Activated B cell treated with CpG ODN at 0.5 μM for 24 hours (primary cell): ENCODE data around the gene HOXD9. TPM values are rescaled to one million over a fixed set of nuclear protein-coding genes. Genes with fewer than 3 reads are reported as not detected.

Experiments used
- ATAC-seq: fragments of 200-7000 bp; cut with Tn5 transposase; one replicate; pipeline ENCODE4 v1.10.0; 2021; ENCODE audit warnings: low read depth, mild to moderate bottlenecking, moderate library complexity
- CTCF ChIA-PET: fragments of 350-600 bp; sonication (Branson Sonifier 250); formaldehyde crosslinking; loops from one replicate; lab custom pipeline; 2021; ENCODE audit warnings: antibody characterized with exemption; lab: Charles Lee
- POLR2A ChIA-PET: fragments of 350-600 bp; sonication (Branson Sonifier 250); formaldehyde crosslinking; loops from one replicate; lab custom pipeline; 2021; ENCODE audit warnings: antibody characterized with exemption; lab: Charles Lee
- DNase-seq: peaks from one replicate; pipeline ENCODE4 v3.0.0; 2022
- H3K27ac Mint-ChIP-seq: one replicate; pipeline ENCODE4 v1.8.0; 2020; ENCODE audit warnings: mixed read lengths
- H3K27me3 Mint-ChIP-seq: one replicate; pipeline ENCODE4 v1.8.0; 2021; ENCODE audit warnings: mixed read lengths
- H3K36me3 Mint-ChIP-seq: one replicate; pipeline ENCODE4 v1.8.0; 2021; ENCODE audit warnings: low read depth, mixed read lengths
- H3K4me1 Mint-ChIP-seq: one replicate; pipeline ENCODE4 v1.8.0; 2021; ENCODE audit warnings: mixed read lengths
- H3K4me3 Mint-ChIP-seq: one replicate; pipeline ENCODE4 v1.8.0; 2020; ENCODE audit warnings: mild to moderate bottlenecking, mixed read lengths
- H3K9me3 Mint-ChIP-seq: one replicate; pipeline ENCODE4 v1.8.0; 2020; ENCODE audit warnings: mixed read lengths
- CTCF ChIP-seq: fragments of 200-600 bp; IDR thresholded peaks from one replicate; pipeline ENCODE4 v1.8.0; 2022; ENCODE audit warnings: antibody characterized with exemption, mild to moderate bottlenecking
- intact Hi-C: fragments of 100-400 bp; cut with micrococcal nuclease; formaldehyde crosslinking; loops from one replicate; pipeline ENCODE4 v1.15.1; 2024
- total RNA-seq: library from RNA; stranded (reverse); gene quantifications from 2 replicates; pipeline ENCODE4 v1.2.3, GENCODE V29; 2022

HOXD9 gene
- total RNA-seq, 1 donor from 2014 or later = not detected

DNA sequence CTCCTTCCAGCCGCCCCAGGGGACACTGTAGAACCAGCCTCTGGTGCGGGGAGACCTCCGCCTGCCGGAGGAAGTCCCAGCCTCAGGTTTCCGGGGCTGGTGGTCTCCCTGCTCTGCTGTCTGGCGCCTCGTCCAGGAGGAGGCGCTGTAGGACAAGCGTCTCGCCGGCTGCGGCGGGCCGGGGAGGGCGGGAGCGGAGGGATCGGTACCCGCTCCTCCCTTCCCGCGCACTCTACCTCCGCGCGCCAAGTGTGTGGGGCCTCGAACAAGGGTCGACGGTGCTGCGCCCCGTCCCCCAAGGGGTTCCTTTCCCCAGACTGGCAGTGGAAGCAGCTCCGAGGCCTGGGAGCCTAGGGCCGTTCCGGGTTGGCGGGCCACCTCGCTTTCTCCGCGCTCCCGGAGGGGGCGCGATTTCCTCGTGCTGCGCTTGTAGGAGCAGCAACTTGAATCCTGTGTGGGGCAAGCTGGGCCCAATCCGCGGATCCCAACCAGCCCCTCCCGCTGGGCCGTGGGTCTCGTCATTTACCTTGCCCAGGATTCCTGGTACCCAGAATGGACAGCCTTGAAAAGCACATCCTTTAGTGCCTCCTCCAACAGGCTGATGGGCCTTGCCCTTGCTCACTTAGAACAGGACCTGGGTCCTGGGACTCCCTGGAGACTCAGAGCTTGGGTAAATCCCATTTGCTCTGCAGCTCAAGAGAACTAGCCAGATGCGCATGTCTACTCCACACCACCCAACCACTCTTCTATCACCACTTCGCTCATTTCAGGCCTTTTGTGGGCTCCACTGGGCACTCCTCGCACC lies 18.2 kb downstream of the HOXD9 start:
- no peak for TF ChIP-seq CTCF
- ATAC-seq = peak; percentile 73
- Mint-ChIP-seq H3K4me1 (peaks cover 17% of the 10 kb centered on the region), H3K36me3 (no peaks in the 10 kb centered on the region), H3K27ac (no peak overlapping the region), H3K9me3 (peaks cover 7% of the 10 kb centered on the region), H3K27me3 (peaks cover 74% of the 10 kb centered on the region), H3K4me3 (peak overlapping the region; percentile 28)
- DNase-seq = peak; percentile 39
- intact Hi-C loops = loop anchor here (1.0 to 5.0 kb wide), 5 partner anchors 315 to 1007 kb away; no protein-coding TSS in a partner anchor
- ChIA-PET CTCF (interaction anchor here (0.6 to 3.0 kb wide), 7 partner anchors 10 to 511 kb away, joined by 3 to 15 read pairs (median 4); no protein-coding TSS in a partner anchor), POLR2A (no interaction called here)

GRCh38 chr2:176142281-176142680 lies 19.8 kb downstream of the HOXD9 start:
- POLR2A ChIA-PET = no interaction called here
- H3K27ac Mint-ChIP-seq = no peak overlapping the region
- ATAC-seq (no peak), DNase-seq (no peak)
- no peak overlapping the region for H3K4me3 Mint-ChIP-seq
- TF ChIP-seq CTCF = no peak
- H3K9me3 Mint-ChIP-seq = peaks cover 7% of the 10 kb centered on the region
- H3K27me3 Mint-ChIP-seq = peaks cover 77% of the 10 kb centered on the region
- H3K4me1 Mint-ChIP-seq = peaks cover 10% of the 10 kb centered on the region
- CTCF ChIA-PET = interaction anchor here (1.3 kb wide), 1 partner anchor 313 kb away, joined by 4 read pairs; no protein-coding TSS in a partner anchor
- no peaks in the 10 kb centered on the region for H3K36me3 Mint-ChIP-seq
- intact Hi-C loops = loop anchor here (5.0 kb wide), 2 partner anchors 510 to 1005 kb away; no protein-coding TSS in a partner anchor

DNA sequence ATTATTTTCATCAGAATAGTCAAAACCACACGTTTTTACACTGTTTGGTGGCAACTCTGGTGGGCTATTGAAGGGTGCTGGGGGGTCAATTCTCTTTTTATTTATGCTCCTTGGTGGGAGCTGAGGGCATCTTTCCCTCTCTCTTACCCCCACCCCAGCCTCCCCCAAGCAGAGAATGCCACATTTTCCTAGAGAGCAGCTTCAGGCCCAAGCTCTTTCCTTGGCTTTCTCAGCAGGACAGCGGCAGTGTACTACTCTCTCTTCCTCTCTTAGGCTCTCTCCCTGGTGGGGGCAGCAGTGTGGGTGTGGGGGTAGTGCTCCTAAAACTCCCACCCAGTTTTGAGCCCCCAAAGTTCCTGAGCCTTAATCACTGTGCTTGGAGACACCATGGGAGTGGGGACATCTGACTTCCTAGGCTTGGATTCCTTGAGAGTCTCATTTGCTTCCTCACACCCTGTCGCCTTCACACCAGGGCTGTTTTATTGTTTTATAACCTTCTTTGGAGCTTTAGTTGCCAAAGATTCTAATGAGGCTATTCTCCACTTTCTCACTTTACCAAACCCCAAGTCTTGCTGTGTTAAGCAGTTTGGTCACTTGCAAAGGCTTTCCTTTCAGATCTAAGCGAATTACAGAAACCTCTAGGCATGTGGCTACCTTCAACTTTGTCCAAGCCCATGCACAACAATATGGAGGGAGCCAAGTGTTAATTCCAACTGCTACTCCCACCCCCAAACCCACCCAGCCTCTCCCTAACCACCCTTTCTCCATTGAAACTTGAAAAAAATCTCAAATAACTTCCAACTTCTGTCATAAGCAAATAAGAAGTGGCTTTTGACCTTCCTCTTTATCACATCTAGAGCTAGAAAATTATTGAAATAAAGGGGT lies 22.8 kb downstream of the HOXD9 start:
- peaks cover 79% of the 10 kb centered on the region for H3K27me3 Mint-ChIP-seq
- POLR2A ChIA-PET = no interaction called here
- CTCF ChIA-PET = no interaction called here
- H3K27ac Mint-ChIP-seq = no peak overlapping the region
- no peak overlapping the region for H3K4me3 Mint-ChIP-seq
- H3K9me3 Mint-ChIP-seq = no peaks in the 10 kb centered on the region
- peaks cover 8% of the 10 kb centered on the region for H3K4me1 Mint-ChIP-seq
- intact Hi-C loops = no loop called here
- no peak for TF ChIP-seq CTCF
- DNase-seq (no peak), ATAC-seq (no peak)
- no peaks in the 10 kb centered on the region for H3K36me3 Mint-ChIP-seq

DNA sequence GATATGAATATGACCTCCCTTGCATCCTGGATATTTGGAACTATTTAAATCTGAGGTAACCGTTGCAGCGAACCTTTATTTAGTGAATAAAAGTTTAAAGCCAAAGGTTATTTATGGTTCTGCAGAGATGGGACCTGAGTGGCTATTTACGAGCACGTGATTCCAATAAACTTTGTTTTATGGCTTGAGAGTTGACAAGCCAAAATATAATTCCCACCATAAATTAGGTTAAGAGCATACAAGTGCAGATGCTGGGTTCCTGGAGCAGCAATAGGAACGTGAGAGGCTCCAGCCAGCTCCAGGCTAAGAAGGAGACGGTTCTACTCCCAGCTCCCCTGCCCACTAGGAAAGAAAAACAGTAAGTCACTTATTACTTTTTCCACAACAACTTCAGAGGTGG lies 23.6 kb downstream of the HOXD9 start:
- H3K36me3 Mint-ChIP-seq = no peaks in the 10 kb centered on the region
- ATAC-seq (no peak), DNase-seq (no peak)
- H3K27ac Mint-ChIP-seq = no peak overlapping the region
- no peak for TF ChIP-seq CTCF
- ChIA-PET POLR2A (no interaction called here), CTCF (no interaction called here)
- intact Hi-C loops = no loop called here
- no peaks in the 10 kb centered on the region for H3K9me3 Mint-ChIP-seq
- peaks cover 83% of the 10 kb centered on the region for H3K27me3 Mint-ChIP-seq
- peaks cover 3% of the 10 kb centered on the region for H3K4me1 Mint-ChIP-seq
- H3K4me3 Mint-ChIP-seq = no peak overlapping the region

DNA sequence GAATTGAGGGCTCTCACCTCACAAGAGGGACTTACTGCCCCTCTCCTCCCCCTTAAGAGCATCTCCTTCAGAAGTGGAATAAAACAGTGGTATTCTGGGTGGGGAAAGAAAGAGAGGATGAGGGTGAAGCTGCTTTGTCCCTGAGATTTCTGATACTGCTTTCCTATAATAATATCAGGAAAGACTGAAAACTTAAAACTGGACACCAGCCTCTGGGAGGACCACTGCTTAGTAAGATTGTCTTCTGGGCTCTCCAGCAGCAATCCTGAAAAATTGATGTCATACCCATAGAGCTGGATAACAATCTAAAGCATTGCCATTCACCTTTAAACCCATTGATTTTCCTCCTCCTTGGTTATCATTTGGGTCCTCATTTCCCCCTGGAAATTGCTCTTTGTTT lies 24.1 kb downstream of the HOXD9 start:
- intact Hi-C loops = no loop called here
- H3K4me1 Mint-ChIP-seq = no peaks in the 10 kb centered on the region
- no peaks in the 10 kb centered on the region for H3K36me3 Mint-ChIP-seq
- TF ChIP-seq CTCF = no peak
- DNase-seq = no peak
- ATAC-seq = no peak
- ChIA-PET CTCF (no interaction called here), POLR2A (no interaction called here)
- no peak overlapping the region for H3K4me3 Mint-ChIP-seq
- peaks cover 82% of the 10 kb centered on the region for H3K27me3 Mint-ChIP-seq
- H3K9me3 Mint-ChIP-seq = no peaks in the 10 kb centered on the region
- no peak overlapping the region for H3K27ac Mint-ChIP-seq
